ENCODE data around the gene NPIPB6.

NPIPB6 gene

DNA sequence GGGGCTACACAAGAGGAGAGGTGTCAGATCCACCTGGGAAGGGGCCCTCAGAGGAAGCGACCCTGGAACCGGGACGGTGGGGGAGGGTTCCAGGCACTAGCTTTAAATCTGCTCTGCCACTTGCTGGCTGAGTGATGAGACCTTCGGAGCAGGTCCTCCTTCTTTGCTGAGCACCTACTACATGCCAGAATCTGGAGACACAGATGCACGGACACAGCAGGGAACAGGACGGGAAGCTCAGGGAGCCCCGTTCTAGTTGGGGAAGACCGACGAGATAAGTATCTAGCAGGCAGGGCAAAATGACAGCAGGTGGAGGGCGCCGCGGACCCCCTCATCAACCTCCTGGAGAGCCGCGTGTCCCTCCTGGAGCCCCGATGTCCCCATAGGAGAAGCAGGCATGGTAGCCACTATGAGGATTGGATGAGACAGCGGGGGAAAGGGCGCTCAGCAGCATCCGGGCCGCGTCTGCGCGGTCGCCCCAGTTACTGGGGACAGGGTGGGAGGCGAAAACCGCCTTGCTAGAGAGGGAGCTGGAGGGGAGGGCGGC is 43.8 kb downstream of the NPIPB6 start:
- TF ChIP-seq, protein P1, sequence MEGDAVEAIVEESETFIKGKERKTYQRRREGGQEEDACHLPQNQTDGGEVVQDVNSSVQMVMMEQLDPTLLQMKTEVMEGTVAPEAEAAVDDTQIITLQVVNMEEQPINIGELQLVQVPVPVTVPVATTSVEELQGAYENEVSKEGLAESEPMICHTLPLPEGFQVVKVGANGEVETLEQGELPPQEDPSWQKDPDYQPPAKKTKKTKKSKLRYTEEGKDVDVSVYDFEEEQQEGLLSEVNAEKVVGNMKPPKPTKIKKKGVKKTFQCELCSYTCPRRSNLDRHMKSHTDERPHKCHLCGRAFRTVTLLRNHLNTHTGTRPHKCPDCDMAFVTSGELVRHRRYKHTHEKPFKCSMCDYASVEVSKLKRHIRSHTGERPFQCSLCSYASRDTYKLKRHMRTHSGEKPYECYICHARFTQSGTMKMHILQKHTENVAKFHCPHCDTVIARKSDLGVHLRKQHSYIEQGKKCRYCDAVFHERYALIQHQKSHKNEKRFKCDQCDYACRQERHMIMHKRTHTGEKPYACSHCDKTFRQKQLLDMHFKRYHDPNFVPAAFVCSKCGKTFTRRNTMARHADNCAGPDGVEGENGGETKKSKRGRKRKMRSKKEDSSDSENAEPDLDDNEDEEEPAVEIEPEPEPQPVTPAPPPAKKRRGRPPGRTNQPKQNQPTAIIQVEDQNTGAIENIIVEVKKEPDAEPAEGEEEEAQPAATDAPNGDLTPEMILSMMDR (IDR thresholded peaks at IDR 0.05; ENCODE audit: low read depth, low read length): no peak
- no peak overlapping the region for H3K4me3 ChIP-seq (replicated peaks in 1 of 2; ENCODE audit: low read depth in 2 of 2, low read length in 2 of 2)

DNA sequence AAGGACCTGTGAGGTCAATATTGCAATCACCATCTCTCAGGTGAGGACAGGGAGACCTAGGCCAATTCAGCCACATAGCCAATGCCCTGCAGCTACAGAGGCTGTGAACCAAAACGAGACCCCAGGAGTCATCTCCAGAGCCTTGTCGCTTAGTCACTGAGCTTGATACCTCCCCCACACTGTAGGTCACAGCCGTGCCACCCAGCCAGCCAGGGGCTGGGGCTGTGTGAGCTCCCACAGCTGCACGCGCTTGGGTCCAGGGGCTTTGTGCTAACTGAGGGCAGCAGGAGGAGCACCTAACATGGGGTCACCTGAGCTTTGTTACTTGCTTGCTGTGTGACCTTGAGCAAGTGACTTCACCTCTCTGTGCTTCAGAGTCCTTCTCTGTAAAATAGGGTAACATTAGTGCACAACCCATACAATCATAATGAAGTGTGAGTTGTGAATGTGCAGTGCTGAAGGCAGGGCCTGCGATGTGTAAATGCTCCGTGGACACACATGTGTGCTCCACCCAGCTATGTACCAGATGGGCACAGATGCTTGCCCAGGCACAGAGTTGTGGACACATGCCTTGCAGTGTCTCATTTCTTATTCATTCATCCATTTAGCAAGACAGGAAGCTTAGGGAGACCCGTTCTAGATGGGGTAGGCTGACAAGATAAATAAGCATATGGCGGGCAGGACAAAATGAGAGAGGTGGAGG is 45.1 kb downstream of the NPIPB6 start:
- H3K4me3 ChIP-seq (replicated peaks in 1 of 2; ENCODE audit: low read depth in 2 of 2, low read length in 2 of 2): no peak overlapping the region
- no peak for DNase-seq (ENCODE audit: low read depth in 2 of 2)
- TF ChIP-seq, protein P1 (IDR thresholded peaks at IDR 0.05; ENCODE audit: low read depth, low read length): no peak

More for the DNA sequence above, 43.8 kb downstream of the NPIPB6 start:
- no peak for DNase-seq (ENCODE audit: low read depth in 2 of 2)

DNA sequence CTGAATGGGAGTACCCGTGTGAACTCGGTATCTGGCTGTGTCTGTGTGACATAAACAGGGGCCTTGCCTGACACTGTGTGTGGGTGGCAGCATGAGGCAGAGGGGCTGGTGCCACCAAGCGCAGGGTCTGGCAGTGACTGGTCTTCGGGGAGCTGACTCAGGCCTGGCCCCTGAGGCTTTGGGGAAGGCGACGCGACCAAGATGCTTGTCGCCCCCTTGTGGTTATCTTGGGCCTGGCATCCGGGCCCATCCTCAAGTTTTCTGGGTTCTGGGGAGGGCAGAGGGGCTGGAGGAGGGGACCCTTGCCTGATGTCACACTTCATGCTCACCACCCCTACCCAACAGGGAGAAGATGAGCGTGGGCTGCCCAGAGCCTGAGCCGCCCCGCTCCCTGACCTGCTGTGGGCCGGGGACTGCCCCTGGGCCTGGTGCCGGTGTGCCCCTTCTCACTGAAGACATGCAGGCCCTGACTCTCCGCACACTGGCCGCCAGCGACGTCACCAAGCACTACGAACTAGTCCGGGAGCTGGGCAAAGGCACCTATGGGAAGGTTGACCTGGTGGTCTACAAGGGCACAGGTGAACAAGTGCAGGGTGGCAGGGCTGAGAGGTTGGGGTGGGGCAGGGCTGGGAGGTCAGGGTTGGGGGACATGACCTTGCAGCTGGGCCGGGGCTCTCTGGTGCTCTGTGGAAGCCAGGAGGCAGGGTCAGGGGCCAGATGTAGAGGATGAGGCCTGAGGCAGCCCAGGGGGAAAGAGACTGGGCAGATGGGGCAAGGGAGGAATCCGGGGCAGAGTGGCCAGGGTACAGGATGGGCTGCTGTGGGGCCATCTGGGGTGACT is 46.0 kb downstream of the NPIPB6 start:
- peak; percentile 45 to 49 for DNase-seq (ENCODE audit: low read depth in 2 of 2)
- no peak overlapping the region for H3K4me3 ChIP-seq (replicated peaks in 1 of 2; ENCODE audit: low read depth in 2 of 2, low read length in 2 of 2)
- TF ChIP-seq, protein P1 (IDR thresholded peaks at IDR 0.05; ENCODE audit: low read depth, low read length): peak; percentile 86

DNA sequence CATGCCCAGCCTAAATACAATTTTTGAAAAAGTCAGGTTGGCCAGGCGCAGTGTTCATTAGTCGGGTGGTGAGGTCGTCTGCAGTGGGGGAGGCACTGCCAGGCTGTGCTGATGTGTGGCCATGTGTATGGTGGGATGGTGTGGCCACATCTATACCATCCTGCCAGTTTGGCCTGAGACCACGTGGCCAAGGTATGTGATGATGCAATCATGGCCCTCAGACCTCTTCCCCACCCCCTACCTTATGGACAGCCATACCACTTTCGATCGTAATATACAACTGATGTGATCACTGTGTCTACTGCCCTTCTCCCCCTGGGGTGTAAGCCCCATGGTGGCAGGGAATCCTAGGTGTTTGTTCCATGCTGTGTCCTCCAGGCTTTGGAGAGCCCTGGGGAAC is 47.3 kb downstream of the NPIPB6 start:
- H3K4me3 ChIP-seq (replicated peaks in 1 of 2; ENCODE audit: low read depth in 2 of 2, low read length in 2 of 2): no peak overlapping the region
- TF ChIP-seq, protein P1 (IDR thresholded peaks at IDR 0.05; ENCODE audit: low read depth, low read length): no peak
- DNase-seq (ENCODE audit: low read depth in 2 of 2): no peak

DNA sequence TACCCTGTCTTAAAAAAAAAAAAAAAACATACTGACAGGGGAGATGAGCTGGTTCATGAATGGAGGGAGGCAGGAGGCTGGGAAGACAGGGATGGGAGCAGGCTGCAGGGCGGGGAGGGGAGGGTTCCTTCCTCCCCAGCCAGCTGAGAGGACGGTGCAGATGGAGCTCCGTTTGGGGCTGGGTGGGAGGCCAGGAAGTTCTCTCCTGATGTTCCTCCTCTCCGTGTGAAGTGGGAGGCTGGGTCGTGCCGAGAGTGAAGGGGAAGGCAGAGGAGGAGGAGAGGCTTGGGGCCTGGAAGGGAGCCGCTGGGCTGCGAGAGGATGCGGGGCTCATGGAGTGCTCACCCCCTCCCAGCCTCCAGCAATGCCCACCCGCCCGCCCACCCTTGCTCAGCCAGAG is 49.7 kb downstream of the NPIPB6 start:
- H3K4me3 ChIP-seq (replicated peaks in 1 of 2; ENCODE audit: low read depth in 2 of 2, low read length in 2 of 2): no peak overlapping the region
- no peak for DNase-seq (ENCODE audit: low read depth in 2 of 2)
- TF ChIP-seq, protein P1 (IDR thresholded peaks at IDR 0.05; ENCODE audit: low read depth, low read length): no peak

DNA sequence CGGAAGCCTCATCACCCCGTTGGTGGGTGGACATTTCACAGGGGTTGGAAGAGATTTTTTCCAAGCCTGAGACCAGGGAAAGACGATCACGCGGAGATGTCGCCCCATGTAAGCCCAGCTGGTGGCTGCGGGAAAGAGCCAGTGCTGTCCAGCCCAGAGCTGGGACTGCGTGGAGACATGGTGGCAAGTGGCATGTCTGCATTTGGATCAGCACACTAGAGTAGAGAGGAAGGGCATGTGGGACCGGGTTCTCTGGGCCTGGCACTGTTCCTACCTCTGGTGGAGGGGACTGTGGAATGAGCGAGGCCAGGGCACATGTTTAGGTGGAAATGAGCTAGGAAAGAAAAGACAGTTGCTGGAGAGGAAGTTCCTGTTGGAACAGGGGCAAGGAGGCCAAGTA is 51.0 kb downstream of the NPIPB6 start:
- DNase-seq (ENCODE audit: low read depth in 2 of 2): no peak
- TF ChIP-seq, protein P1 (IDR thresholded peaks at IDR 0.05; ENCODE audit: low read depth, low read length): no peak
- H3K4me3 ChIP-seq (replicated peaks in 1 of 2; ENCODE audit: low read depth in 2 of 2, low read length in 2 of 2): no peak overlapping the region
